ENCODE measurements around the gene THTPA. TPM values are rescaled to one million over a fixed set of nuclear protein-coding genes. Genes with fewer than 3 reads are reported as not detected.
A peak's percentile ranks its signal among the peaks of the same experiment; 100 is the strongest.

The THTPA gene
- total RNA-seq, 1 donor from 2014 or later = 11.8 TPM

GRCh38 chr14:23559010-23559925 is 3.2 kb downstream of the THTPA start:
- H3K27ac Mint-ChIP-seq (ENCODE audit: unreplicated experiment) = no peak overlapping the region

GRCh38 chr14:23559926-23560520 is 4.0 kb downstream of the THTPA start:
- H3K4me3 Mint-ChIP-seq (ENCODE audit: unreplicated experiment) = no peak overlapping the region
- no peak for TF ChIP-seq CTCF (IDR thresholded peaks at IDR 0.05)
- no peaks in the 10 kb centered on the region for H3K9me3 Mint-ChIP-seq (ENCODE audit: low read depth)

More at GRCh38 chr14:23559010-23559925, 3.2 kb downstream of the THTPA start:
- Mint-ChIP-seq H3K36me3 (ENCODE audit: low read depth) (peaks cover 6% of the 10 kb centered on the region), H3K4me3 (ENCODE audit: unreplicated experiment) (no peak overlapping the region), H3K4me1 (ENCODE audit: low read depth) (peaks cover 31% of the 10 kb centered on the region), H3K27me3 (ENCODE audit: low read depth) (no peaks in the 10 kb centered on the region), H3K9me3 (ENCODE audit: low read depth) (no peaks in the 10 kb centered on the region)
- DNase-seq (ENCODE audit: low spot score) = peak; percentile 40
- peak; percentile 92 for TF ChIP-seq CTCF (IDR thresholded peaks at IDR 0.05)

GRCh38 chr14:23561259-23561658 is 5.2 kb downstream of the THTPA start:
- Mint-ChIP-seq H3K9me3 (ENCODE audit: low read depth) (no peaks in the 10 kb centered on the region), H3K4me1 (ENCODE audit: low read depth) (peaks cover 22% of the 10 kb centered on the region), H3K36me3 (ENCODE audit: low read depth) (peaks cover 6% of the 10 kb centered on the region), H3K27ac (ENCODE audit: unreplicated experiment) (no peak overlapping the region), H3K4me3 (ENCODE audit: unreplicated experiment) (no peak overlapping the region), H3K27me3 (ENCODE audit: low read depth) (no peaks in the 10 kb centered on the region)
- no peak for TF ChIP-seq CTCF (IDR thresholded peaks at IDR 0.05)
- DNase-seq (ENCODE audit: low spot score) = peak; percentile 37

More at GRCh38 chr14:23559926-23560520, 4.0 kb downstream of the THTPA start:
- no peak for DNase-seq (ENCODE audit: low spot score)
- peaks cover 6% of the 10 kb centered on the region for H3K36me3 Mint-ChIP-seq (ENCODE audit: low read depth)
- H3K4me1 Mint-ChIP-seq (ENCODE audit: low read depth) = peaks cover 27% of the 10 kb centered on the region
- no peak overlapping the region for H3K27ac Mint-ChIP-seq (ENCODE audit: unreplicated experiment)
- H3K27me3 Mint-ChIP-seq (ENCODE audit: low read depth) = no peaks in the 10 kb centered on the region

- no peak overlapping the region for H3K27ac Mint-ChIP-seq (ENCODE audit: unreplicated experiment)
- peak; percentile 85 for DNase-seq (ENCODE audit: low spot score)
- no peaks in the 10 kb centered on the region for H3K27me3 Mint-ChIP-seq (ENCODE audit: low read depth)
- H3K36me3 Mint-ChIP-seq (ENCODE audit: low read depth) = peaks cover 6% of the 10 kb centered on the region
- no peak overlapping the region for H3K4me3 Mint-ChIP-seq (ENCODE audit: unreplicated experiment)
- no peaks in the 10 kb centered on the region for H3K9me3 Mint-ChIP-seq (ENCODE audit: low read depth)
- H3K4me1 Mint-ChIP-seq (ENCODE audit: low read depth) = peaks cover 21% of the 10 kb centered on the region
- TF ChIP-seq CTCF (IDR thresholded peaks at IDR 0.05) = no peak
These were observed 6.1 kb downstream of the THTPA start for GRCh38 chr14:23561873-23562821.

All from chondrocyte (in vitro differentiated cells).